Endodermal cell (in vitro differentiated cells): ENCODE data around the gene RAD51D. TPM values are rescaled to one million over a fixed set of nuclear protein-coding genes. Genes with fewer than 3 reads are reported as not detected.

Source experiments
- DNase-seq: peaks from one replicate; pipeline ENCODE4 v3.0.0-alpha.2; 2017
- H3K27ac ChIP-seq: 2 replicates; pipeline ENCODE4 v1.5.1; 2013; ENCODE audit warnings: mild to moderate bottlenecking, low read depth, low read length, moderate library complexity
- H3K27me3 ChIP-seq: 2 replicates; pipeline ENCODE4 v1.6.1; 2013; ENCODE audit warnings: mild to moderate bottlenecking, low read length, moderate library complexity; ENCODE audit not compliant: insufficient read depth, control insufficient read depth, poor library complexity, severe bottlenecking
- H3K36me3 ChIP-seq: 2 replicates; pipeline ENCODE4 v1.7.0; 2013; ENCODE audit warnings: mild to moderate bottlenecking, low read length, moderate library complexity; ENCODE audit not compliant: control insufficient read depth, insufficient read depth
- H3K4me1 ChIP-seq: one replicate; pipeline ENCODE4 v1.7.0; 2013; ENCODE audit warnings: low read length; ENCODE audit not compliant: control insufficient read depth, insufficient read depth
- H3K4me3 ChIP-seq: 2 replicates; pipeline ENCODE4 v1.5.1; 2013; ENCODE audit warnings: mild to moderate bottlenecking, low read length, moderate library complexity
- H3K9ac ChIP-seq: 2 replicates; pipeline ENCODE4 v1.6.1; 2013; ENCODE audit warnings: mild to moderate bottlenecking, low read length, moderate library complexity; ENCODE audit not compliant: poor library complexity, severe bottlenecking; ENCODE audit errors: extremely low read depth
- H3K9me3 ChIP-seq: 2 replicates; pipeline ENCODE4 v1.6.1; 2013; ENCODE audit warnings: mild to moderate bottlenecking, low read length, moderate library complexity; ENCODE audit not compliant: control insufficient read depth
- H3K27ac Mint-ChIP-seq: 2 replicates; pipeline ENCODE4 v1.8.0; 2020; ENCODE audit warnings: mixed read lengths
- H3K27me3 Mint-ChIP-seq: 2 replicates; pipeline ENCODE4 v1.8.0; 2021; ENCODE audit warnings: mild to moderate bottlenecking, mixed read lengths; ENCODE audit not compliant: insufficient read depth
- H3K36me3 Mint-ChIP-seq: 2 replicates; pipeline ENCODE4 v1.8.0; 2020; ENCODE audit warnings: low read depth, mixed read lengths
- H3K4me1 Mint-ChIP-seq: 2 replicates; pipeline ENCODE4 v1.8.0; 2020; ENCODE audit warnings: mixed read lengths
- H3K4me3 Mint-ChIP-seq: 2 replicates; pipeline ENCODE4 v1.8.0; 2020; ENCODE audit warnings: mild to moderate bottlenecking, moderate library complexity, mixed read lengths
- H3K9me3 Mint-ChIP-seq: 2 replicates; pipeline ENCODE4 v1.8.0; 2020; ENCODE audit warnings: mild to moderate bottlenecking, mixed read lengths
- WGBS, 2 experiments: methylation state at CpG; one replicate each; pipeline versions ENCODE4 v1.1.5 to v1.1.7; 2013; ENCODE audit warnings: missing lambda C conversion rate in 2 of 2, mixed read lengths in 1 of 2; ENCODE audit not compliant: insufficient coverage in 1 of 2, insufficient read length in 1 of 2; 5-methylcytosine and 5-hydroxymethylcytosine counted together
- total RNA-seq, 2 donors: library from RNA; stranded (reverse); fragmentation: NEBNext Ultra II Directional in 1 of 2; extraction: Animal tissue kit (Norgen Biotek cat#: 25700) in 1 of 2; gene quantifications; 2 replicates in 1 of 2; 3 replicates in 1 of 2; pipeline ENCODE4 v1.2.1, GENCODE V29; 2021
- TF ChIP-seq, protein P1 (sequence below): fragments of 200-600 bp; sonication (generic); conservative IDR thresholded peaks from 2 replicates; pipeline ENCODE4 v1.5.0; 2021; ENCODE audit warnings: antibody characterized with exemption, mild to moderate bottlenecking

RAD51D gene
- total RNA-seq, 2 donors from 2014 or later = 24.8 to 26.0 TPM

DNA sequence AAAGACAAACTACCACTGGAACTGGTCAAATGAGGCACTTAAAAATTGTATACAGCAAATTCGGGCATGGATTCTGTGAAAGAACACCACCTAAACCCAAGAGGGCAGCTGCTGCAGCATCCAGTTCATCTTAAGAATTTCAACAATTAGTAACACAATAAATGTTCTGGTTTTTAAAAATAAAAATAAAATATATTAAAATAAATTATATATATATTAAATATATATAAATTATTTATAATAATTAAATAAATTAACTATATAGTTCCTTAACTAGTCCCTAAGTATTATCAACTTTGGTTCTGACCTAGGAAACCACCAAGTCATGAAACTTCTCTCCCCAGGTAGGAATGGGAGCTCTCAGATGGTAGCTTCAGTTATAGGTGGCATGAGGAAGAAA lies 42.8 kb downstream of the RAD51D start:
- Histone ChIP-seq H3K4me3 (no peak overlapping the region), H3K4me1 (peaks cover 18% of the 10 kb centered on the region), H3K36me3 (no peaks in the 10 kb centered on the region), H3K9ac (no peak overlapping the region), H3K9me3 (no peaks in the 10 kb centered on the region), H3K27me3 (no peaks in the 10 kb centered on the region), H3K27ac (no peak overlapping the region)
- Mint-ChIP-seq H3K27ac (no peak overlapping the region), H3K4me3 (no peak overlapping the region), H3K4me1 (peaks cover 45% of the 10 kb centered on the region), H3K9me3 (no peaks in the 10 kb centered on the region), H3K36me3 (peaks cover 4% of the 10 kb centered on the region), H3K27me3 (no peaks in the 10 kb centered on the region)
- no peak for DNase-seq
- TF ChIP-seq, protein P1, sequence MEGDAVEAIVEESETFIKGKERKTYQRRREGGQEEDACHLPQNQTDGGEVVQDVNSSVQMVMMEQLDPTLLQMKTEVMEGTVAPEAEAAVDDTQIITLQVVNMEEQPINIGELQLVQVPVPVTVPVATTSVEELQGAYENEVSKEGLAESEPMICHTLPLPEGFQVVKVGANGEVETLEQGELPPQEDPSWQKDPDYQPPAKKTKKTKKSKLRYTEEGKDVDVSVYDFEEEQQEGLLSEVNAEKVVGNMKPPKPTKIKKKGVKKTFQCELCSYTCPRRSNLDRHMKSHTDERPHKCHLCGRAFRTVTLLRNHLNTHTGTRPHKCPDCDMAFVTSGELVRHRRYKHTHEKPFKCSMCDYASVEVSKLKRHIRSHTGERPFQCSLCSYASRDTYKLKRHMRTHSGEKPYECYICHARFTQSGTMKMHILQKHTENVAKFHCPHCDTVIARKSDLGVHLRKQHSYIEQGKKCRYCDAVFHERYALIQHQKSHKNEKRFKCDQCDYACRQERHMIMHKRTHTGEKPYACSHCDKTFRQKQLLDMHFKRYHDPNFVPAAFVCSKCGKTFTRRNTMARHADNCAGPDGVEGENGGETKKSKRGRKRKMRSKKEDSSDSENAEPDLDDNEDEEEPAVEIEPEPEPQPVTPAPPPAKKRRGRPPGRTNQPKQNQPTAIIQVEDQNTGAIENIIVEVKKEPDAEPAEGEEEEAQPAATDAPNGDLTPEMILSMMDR = no peak
- 100% methylated on average over 1 of the region's 1 CpG; no CpG with 5 or more reads in 1 of the 2 experiments for WGBS, 2 experiments

DNA sequence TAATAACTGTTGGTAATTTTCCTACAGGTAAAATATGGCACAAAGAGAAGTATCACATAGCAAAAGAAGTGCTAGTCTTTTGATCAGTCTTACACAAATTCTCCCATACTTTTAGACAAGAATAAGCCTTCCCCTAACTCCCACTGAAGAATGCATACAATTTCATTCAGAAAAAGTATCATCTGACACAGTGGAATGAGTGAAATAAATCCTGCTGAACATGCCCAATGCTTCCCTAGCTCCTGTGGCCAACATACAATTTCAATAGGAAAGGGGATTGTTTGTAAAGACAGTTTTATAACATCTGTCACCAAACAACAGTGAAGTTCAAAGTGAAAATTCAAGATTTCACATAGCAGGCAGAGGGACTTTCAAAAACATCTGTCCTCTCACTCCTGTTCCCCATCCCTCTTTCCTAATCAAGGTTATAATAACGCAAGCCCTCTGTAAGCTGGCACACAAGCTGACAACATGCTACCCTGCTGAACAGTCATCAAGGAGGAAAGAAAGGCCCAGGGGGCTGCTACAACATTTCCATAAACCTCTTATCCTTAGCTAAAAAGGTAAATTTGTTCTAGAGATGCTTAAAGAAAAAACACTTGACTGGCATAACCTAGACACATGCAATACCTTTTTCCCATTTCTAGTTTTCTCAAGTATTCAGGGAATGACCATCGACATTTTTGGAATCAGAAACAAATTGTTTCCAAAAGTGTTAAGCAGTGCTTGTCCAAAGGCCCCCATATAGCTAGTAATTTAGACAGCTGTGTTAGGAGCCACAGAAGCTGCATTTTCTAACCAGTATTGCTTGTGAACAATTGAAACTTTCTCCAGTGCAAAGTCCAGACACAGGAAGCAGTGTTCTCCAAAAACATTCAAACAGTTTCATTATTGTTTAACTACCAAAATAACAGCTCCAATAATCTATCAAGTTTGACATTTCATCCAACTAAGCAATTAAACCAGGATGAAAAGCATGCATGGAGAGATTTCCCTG lies 44.7 kb downstream of the RAD51D start:
- Mint-ChIP-seq H3K4me3 (no peak overlapping the region), H3K4me1 (peaks cover 42% of the 10 kb centered on the region), H3K27me3 (no peaks in the 10 kb centered on the region), H3K9me3 (no peaks in the 10 kb centered on the region), H3K36me3 (peaks cover 11% of the 10 kb centered on the region), H3K27ac (peak overlapping the region; percentile 66)
- no peaks in the 10 kb centered on the region for H3K27me3 ChIP-seq
- TF ChIP-seq, protein P1 = no peak
- no peaks in the 10 kb centered on the region for H3K36me3 ChIP-seq
- H3K9ac ChIP-seq = no peak overlapping the region
- peaks cover 19% of the 10 kb centered on the region for H3K4me1 ChIP-seq
- no peak for DNase-seq
- WGBS, 2 experiments = 67 to 94% methylated on average over 1 to 2 of the region's 2 CpGs
- no peak overlapping the region for H3K4me3 ChIP-seq
- H3K27ac ChIP-seq = peak overlapping the region; percentile 49
- no peaks in the 10 kb centered on the region for H3K9me3 ChIP-seq

DNA sequence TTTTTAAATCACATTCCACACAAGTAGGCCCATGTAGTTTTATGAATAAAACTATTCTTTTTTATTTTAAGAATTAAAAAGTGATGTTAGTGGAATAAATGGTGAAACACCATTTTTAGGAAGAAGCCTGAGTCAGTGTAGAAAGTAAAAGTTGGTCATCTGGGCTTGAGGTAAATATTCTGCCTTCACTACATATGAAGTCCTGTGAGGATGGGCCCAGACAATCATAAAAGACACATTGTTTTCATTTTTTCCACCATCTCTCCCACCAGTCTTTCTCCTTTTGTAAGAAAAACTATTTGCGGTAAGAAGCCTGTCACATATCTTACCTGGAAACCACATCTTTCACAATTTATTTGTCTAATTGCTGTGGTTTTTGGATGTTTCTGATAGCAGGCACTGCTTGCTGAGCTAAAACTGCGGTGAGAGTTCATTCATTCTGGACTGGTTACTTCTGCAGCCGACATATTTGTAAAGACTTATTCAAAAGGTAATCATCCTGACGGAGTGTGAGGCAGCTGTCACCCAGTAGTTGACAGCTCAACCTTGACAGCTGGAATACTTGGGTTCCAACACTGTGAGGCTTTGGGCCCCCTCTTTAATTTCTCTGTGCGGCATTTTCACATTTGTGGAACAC lies 45.6 kb downstream of the RAD51D start:
- peaks cover 23% of the 10 kb centered on the region for H3K4me1 ChIP-seq
- H3K36me3 ChIP-seq = no peaks in the 10 kb centered on the region
- Mint-ChIP-seq H3K36me3 (peaks cover 11% of the 10 kb centered on the region), H3K4me1 (peaks cover 43% of the 10 kb centered on the region), H3K4me3 (no peak overlapping the region), H3K27ac (no peak overlapping the region), H3K27me3 (no peaks in the 10 kb centered on the region), H3K9me3 (no peaks in the 10 kb centered on the region)
- no peak overlapping the region for H3K9ac ChIP-seq
- H3K9me3 ChIP-seq = no peaks in the 10 kb centered on the region
- no peak overlapping the region for H3K4me3 ChIP-seq
- WGBS, 2 experiments = 89 to 94% methylated on average over 3 to 5 of the region's 5 CpGs
- no peak overlapping the region for H3K27ac ChIP-seq
- DNase-seq = no peak
- H3K27me3 ChIP-seq = no peaks in the 10 kb centered on the region
- TF ChIP-seq, protein P1 = no peak
